ENCODE measurements around the gene LRP1B. TPM values are rescaled to one million over a fixed set of nuclear protein-coding genes. Genes with fewer than 3 reads are reported as not detected.

LRP1B gene
- polyA plus RNA-seq, 1 donor from 2014 or later, result 12.7 TPM

GRCh38 chr2:142119347-142119746 is 11.5 kb downstream of the LRP1B start:
- Histone ChIP-seq H3K79me2 (replicated peaks; ENCODE audit: insufficient read depth, low read length) (no peaks in the 10 kb centered on the region), H3K27ac (ENCODE audit: low read length) (no peak overlapping the region), H3K4me2 (ENCODE audit: low read length) (no peak overlapping the region), H4K20me1 (ENCODE audit: insufficient read depth) (no peaks in the 10 kb centered on the region), H2AFZ (ENCODE audit: low read depth, low read length) (no peak overlapping the region), H3K36me3 (ENCODE audit: insufficient read depth, low read length) (no peaks in the 10 kb centered on the region), H3K9me2 (ENCODE audit: insufficient read depth, low read length) (no peaks in the 10 kb centered on the region), H3K9me3 (ENCODE audit: low read length) (no peaks in the 10 kb centered on the region), H3K27me3 (ENCODE audit: insufficient read depth, low read depth, low read length) (no peaks in the 10 kb centered on the region), H3F3A (ENCODE audit: insufficient read depth, low read length, poor library complexity, severe bottlenecking) (no peaks in the 10 kb centered on the region), H3K9ac (ENCODE audit: low read length) (no peak overlapping the region), H3K4me3 (ENCODE audit: low read length) (no peak overlapping the region)
- TF ChIP-seq RAD21 (conservative IDR thresholded peaks at IDR 0.05) (no peak), SMC3 (conservative IDR thresholded peaks at IDR 0.05; ENCODE audit: poor library complexity) (no peak), POLR2AphosphoS5 (IDR thresholded peaks at IDR 0.05) (no peak), EP300 (conservative IDR thresholded peaks at IDR 0.05; ENCODE audit: poor library complexity, severe bottlenecking) (no peak), EZH2 (IDR thresholded peaks at IDR 0.05; ENCODE audit: borderline replicate concordance, insufficient read depth, low read length, poor library complexity, severe bottlenecking) (no peak)

- Histone ChIP-seq H3K36me3 (ENCODE audit: insufficient read depth, low read length) (no peaks in the 10 kb centered on the region), H4K20me1 (ENCODE audit: insufficient read depth) (no peaks in the 10 kb centered on the region), H3K27me3 (ENCODE audit: insufficient read depth, low read depth, low read length) (no peaks in the 10 kb centered on the region), H3F3A (ENCODE audit: insufficient read depth, low read length, poor library complexity, severe bottlenecking) (no peaks in the 10 kb centered on the region), H3K9ac (ENCODE audit: low read length) (no peak overlapping the region), H3K9me3 (ENCODE audit: low read length) (no peaks in the 10 kb centered on the region), H3K79me2 (replicated peaks; ENCODE audit: insufficient read depth, low read length) (no peaks in the 10 kb centered on the region), H3K9me2 (ENCODE audit: insufficient read depth, low read length) (no peaks in the 10 kb centered on the region), H3K27ac (ENCODE audit: low read length) (no peak overlapping the region), H3K4me2 (ENCODE audit: low read length) (no peak overlapping the region), H3K4me3 (ENCODE audit: low read length) (no peak overlapping the region), H2AFZ (ENCODE audit: low read depth, low read length) (no peak overlapping the region)
- no peak for TF ChIP-seq EZH2 (IDR thresholded peaks at IDR 0.05; ENCODE audit: borderline replicate concordance, insufficient read depth, low read length, poor library complexity, severe bottlenecking)
- TF ChIP-seq RAD21 (conservative IDR thresholded peaks at IDR 0.05), result no peak
- TF ChIP-seq MXI1 (conservative IDR thresholded peaks at IDR 0.05; ENCODE audit: poor library complexity, severe bottlenecking), result no peak
- TF ChIP-seq EP300 (conservative IDR thresholded peaks at IDR 0.05; ENCODE audit: poor library complexity, severe bottlenecking), result no peak
- no peak for TF ChIP-seq TAF1 (IDR thresholded peaks at IDR 0.05; ENCODE audit: low read depth)
- no peak for TF ChIP-seq SMC3 (conservative IDR thresholded peaks at IDR 0.05; ENCODE audit: poor library complexity)
- no peak for TF ChIP-seq REST (IDR thresholded peaks at IDR 0.05; ENCODE audit: borderline replicate concordance)
- TF ChIP-seq CTCF (IDR thresholded peaks at IDR 0.05; ENCODE audit: poor library complexity, severe bottlenecking), result no peak
- TF ChIP-seq POLR2AphosphoS5 (IDR thresholded peaks at IDR 0.05), result no peak
These were observed 18.0 kb downstream of the LRP1B start for GRCh38 chr2:142112757-142113221.

Data from neural cell (in vitro differentiated cells).